Loucy (cell line): Measurements from ENCODE around the gene HMCN1.

Source experiments
- H2AFZ ChIP-seq: fragments of 200-600 bp; sonication (generic); 2 replicates; pipeline ENCODE4 v1.6.0; 2016; ENCODE audit warnings: antibody characterized with exemption, mild to moderate bottlenecking, low read length, moderate library complexity
- H3F3A ChIP-seq: fragments of 200-600 bp; 2 replicates; pipeline ENCODE4 v1.6.0; 2016; ENCODE audit warnings: antibody characterized with exemption, low read depth, mild to moderate bottlenecking
- H3K27me3 ChIP-seq: fragments of 200-600 bp; sonication (generic); 2 replicates; pipeline ENCODE4 v1.6.1; 2014; ENCODE audit warnings: low read length, mild to moderate bottlenecking; ENCODE audit not compliant: insufficient read depth, poor library complexity, severe bottlenecking
- H3K36me3 ChIP-seq: fragments of 200-600 bp; sonication (generic); 2 replicates; pipeline ENCODE4 v1.6.1; 2016; ENCODE audit warnings: low read length; ENCODE audit not compliant: insufficient read depth
- H3K4me1 ChIP-seq: fragments of 200-600 bp; sonication (generic); 2 replicates; pipeline ENCODE4 v1.5.1; 2014; ENCODE audit warnings: low read length, mild to moderate bottlenecking; ENCODE audit not compliant: insufficient read depth, poor library complexity, severe bottlenecking
- H3K4me2 ChIP-seq: fragments of 200-600 bp; sonication (generic); 2 replicates; pipeline ENCODE4 v1.6.0; 2014; ENCODE audit warnings: antibody characterized with exemption, low read length, low read depth, mild to moderate bottlenecking; ENCODE audit not compliant: poor library complexity, severe bottlenecking
- H3K4me3 ChIP-seq: fragments of 200-600 bp; sonication (generic); 2 replicates; pipeline ENCODE4 v1.5.1; 2014; ENCODE audit warnings: low read length, mild to moderate bottlenecking, mixed read lengths; ENCODE audit not compliant: poor library complexity, severe bottlenecking
- H3K79me2 ChIP-seq: fragments of 200-600 bp; sonication (generic); 2 replicates; pipeline ENCODE4 v1.6.1; 2014; ENCODE audit warnings: low read length; ENCODE audit not compliant: insufficient read depth
- H3K9ac ChIP-seq: fragments of 200-600 bp; sonication (generic); 2 replicates; pipeline ENCODE4 v1.6.0; 2014; ENCODE audit warnings: mild to moderate bottlenecking, low read depth, low read length, moderate library complexity; ENCODE audit not compliant: poor library complexity, severe bottlenecking
- H3K9me2 ChIP-seq: fragments of 200-600 bp; sonication (generic); replicated peaks from 2 replicates; pipeline ENCODE4 v1.6.1; 2016; ENCODE audit warnings: low read depth, low read length, mixed read lengths
- H3K9me3 ChIP-seq: fragments of 200-600 bp; sonication (generic); 2 replicates; pipeline ENCODE4 v1.6.1; 2014; ENCODE audit warnings: mild to moderate bottlenecking, antibody characterized with exemption, low read length, low read depth; ENCODE audit not compliant: insufficient read depth
- H4K20me1 ChIP-seq: fragments of 200-600 bp; sonication (generic); 2 replicates; pipeline ENCODE4 v1.6.0; 2014; ENCODE audit warnings: antibody characterized with exemption, low read length, mild to moderate bottlenecking; ENCODE audit not compliant: insufficient read depth, poor library complexity, severe bottlenecking
- EZH2phosphoT487 ChIP-seq: fragments of 200-600 bp; IDR thresholded peaks from 2 replicates; pipeline ENCODE4 v1.6.1; 2018; ENCODE audit warnings: antibody characterized with exemption, mild to moderate bottlenecking, moderate library complexity, borderline replicate concordance
- TF ChIP-seq, protein P1 (sequence below): fragments of 200-600 bp; sonication (generic); conservative IDR thresholded peaks from 2 replicates; pipeline ENCODE4 v1.5.1; 2014; ENCODE audit warnings: mild to moderate bottlenecking, antibody characterized with exemption, low read length

HMCN1 gene

DNA sequence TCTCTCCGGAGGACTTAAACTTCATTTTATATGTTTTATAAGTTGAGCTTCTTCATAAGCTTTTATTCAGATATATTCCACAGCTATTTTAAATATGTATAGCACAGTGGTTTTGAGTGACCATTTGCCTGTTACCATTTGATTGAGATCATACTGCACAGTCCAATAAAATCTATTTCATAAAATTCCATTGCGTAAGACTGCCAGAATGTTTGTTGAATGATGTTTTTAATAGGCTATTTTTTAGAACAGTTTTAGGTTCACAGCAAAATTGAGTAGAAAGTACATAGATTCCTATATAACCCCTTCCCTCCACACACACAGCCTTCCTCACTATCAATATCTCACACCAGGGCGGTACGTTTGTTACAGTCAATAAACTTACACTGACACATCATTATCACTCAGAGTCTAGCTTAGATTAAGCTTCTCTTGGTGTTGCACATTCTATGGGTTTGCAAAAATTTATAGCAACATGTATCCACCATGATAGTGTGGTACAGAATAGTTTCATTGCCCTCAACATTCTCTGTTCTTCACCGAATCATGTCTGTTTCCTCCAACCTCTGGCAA, 433.0 kb downstream of the HMCN1 start:
- no peaks in the 10 kb centered on the region for H3K36me3 ChIP-seq
- no peak overlapping the region for H3K4me3 ChIP-seq
- H2AFZ ChIP-seq: no peak overlapping the region
- no peak overlapping the region for H3K9ac ChIP-seq
- no peaks in the 10 kb centered on the region for H3K9me2 ChIP-seq
- H3K27me3 ChIP-seq: no peaks in the 10 kb centered on the region
- no peaks in the 10 kb centered on the region for H3F3A ChIP-seq
- no peaks in the 10 kb centered on the region for H3K79me2 ChIP-seq
- no peaks in the 10 kb centered on the region for H3K9me3 ChIP-seq
- no peaks in the 10 kb centered on the region for H3K4me1 ChIP-seq
- TF ChIP-seq EZH2phosphoT487: no peak
- TF ChIP-seq, protein P1, sequence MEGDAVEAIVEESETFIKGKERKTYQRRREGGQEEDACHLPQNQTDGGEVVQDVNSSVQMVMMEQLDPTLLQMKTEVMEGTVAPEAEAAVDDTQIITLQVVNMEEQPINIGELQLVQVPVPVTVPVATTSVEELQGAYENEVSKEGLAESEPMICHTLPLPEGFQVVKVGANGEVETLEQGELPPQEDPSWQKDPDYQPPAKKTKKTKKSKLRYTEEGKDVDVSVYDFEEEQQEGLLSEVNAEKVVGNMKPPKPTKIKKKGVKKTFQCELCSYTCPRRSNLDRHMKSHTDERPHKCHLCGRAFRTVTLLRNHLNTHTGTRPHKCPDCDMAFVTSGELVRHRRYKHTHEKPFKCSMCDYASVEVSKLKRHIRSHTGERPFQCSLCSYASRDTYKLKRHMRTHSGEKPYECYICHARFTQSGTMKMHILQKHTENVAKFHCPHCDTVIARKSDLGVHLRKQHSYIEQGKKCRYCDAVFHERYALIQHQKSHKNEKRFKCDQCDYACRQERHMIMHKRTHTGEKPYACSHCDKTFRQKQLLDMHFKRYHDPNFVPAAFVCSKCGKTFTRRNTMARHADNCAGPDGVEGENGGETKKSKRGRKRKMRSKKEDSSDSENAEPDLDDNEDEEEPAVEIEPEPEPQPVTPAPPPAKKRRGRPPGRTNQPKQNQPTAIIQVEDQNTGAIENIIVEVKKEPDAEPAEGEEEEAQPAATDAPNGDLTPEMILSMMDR: no peak
- H3K4me2 ChIP-seq: no peak overlapping the region
- H4K20me1 ChIP-seq: no peaks in the 10 kb centered on the region

DNA sequence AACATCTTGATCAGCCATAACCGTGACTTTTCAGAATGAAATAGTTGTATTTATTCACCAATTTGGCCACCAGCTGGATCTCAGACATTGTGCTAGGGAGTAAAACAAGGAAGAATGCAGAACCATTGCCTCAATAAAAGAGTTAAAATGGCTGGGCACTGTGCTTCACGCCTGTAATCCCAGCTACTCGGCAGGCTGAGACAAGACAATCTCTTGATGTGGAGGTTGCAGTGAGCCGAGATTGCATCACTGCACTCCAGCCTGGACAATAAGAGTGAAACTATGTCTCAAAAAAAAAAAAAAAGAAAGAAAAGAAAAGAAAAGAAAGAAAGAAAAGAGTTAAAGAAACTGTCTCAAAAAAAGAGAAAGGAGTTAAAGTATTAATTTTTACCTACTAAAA, 441.4 kb downstream of the HMCN1 start:
- H3K27me3 ChIP-seq: no peaks in the 10 kb centered on the region
- no peaks in the 10 kb centered on the region for H3K79me2 ChIP-seq
- no peaks in the 10 kb centered on the region for H3F3A ChIP-seq
- no peaks in the 10 kb centered on the region for H3K9me3 ChIP-seq
- TF ChIP-seq EZH2phosphoT487: no peak
- TF ChIP-seq, protein P1: no peak
- no peak overlapping the region for H2AFZ ChIP-seq
- H4K20me1 ChIP-seq: no peaks in the 10 kb centered on the region
- no peaks in the 10 kb centered on the region for H3K36me3 ChIP-seq
- H3K4me1 ChIP-seq: no peaks in the 10 kb centered on the region
- no peak overlapping the region for H3K9ac ChIP-seq
- H3K4me3 ChIP-seq: no peak overlapping the region
- H3K4me2 ChIP-seq: no peak overlapping the region
- H3K9me2 ChIP-seq: no peaks in the 10 kb centered on the region

DNA sequence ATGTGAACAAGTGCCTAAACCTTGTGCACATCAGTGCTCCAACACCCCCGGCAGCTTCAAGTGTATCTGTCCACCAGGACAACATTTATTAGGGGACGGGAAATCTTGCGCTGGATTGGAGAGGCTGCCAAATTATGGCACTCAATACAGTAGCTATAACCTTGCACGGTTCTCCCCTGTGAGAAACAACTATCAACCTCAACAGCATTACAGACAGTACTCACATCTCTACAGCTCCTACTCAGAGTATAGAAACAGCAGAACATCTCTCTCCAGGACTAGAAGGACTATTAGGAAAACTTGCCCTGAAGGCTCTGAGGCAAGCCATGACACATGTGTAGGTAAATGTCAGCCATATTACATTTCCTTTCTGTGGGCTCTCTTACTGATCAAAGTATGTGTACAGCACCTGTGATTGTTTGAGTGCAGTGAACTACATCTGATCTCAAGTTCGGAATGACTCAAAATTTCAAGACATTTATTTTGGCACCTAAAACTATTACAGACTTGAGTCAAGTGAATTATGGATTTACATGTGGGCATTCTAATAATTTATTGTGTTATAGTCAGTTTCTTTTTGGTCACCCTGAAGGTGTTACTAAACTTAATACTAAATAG, 444.3 kb downstream of the HMCN1 start:
- TF ChIP-seq EZH2phosphoT487: no peak
- TF ChIP-seq, protein P1: no peak
- H4K20me1 ChIP-seq: no peaks in the 10 kb centered on the region
- H3K9me2 ChIP-seq: no peaks in the 10 kb centered on the region
- H3F3A ChIP-seq: no peaks in the 10 kb centered on the region
- no peak overlapping the region for H3K4me2 ChIP-seq
- H3K79me2 ChIP-seq: no peaks in the 10 kb centered on the region
- no peaks in the 10 kb centered on the region for H3K4me1 ChIP-seq
- H3K9me3 ChIP-seq: no peaks in the 10 kb centered on the region
- H3K36me3 ChIP-seq: no peaks in the 10 kb centered on the region
- H3K9ac ChIP-seq: no peak overlapping the region
- H3K27me3 ChIP-seq: no peaks in the 10 kb centered on the region
- H2AFZ ChIP-seq: no peak overlapping the region
- no peak overlapping the region for H3K4me3 ChIP-seq
